Ammon's horn (tissue), 1 donor: ENCODE data around the gene DIS3L2.
"Not testable (repeated sequence)": the region's sequence is repeated elsewhere in the genome, so short reads cannot be mapped to it uniquely, and the experiment has no call there.

Source experiments
- DNase-seq: peaks from one replicate; pipeline ENCODE4 v3.0.0-alpha.2; 2016; ENCODE audit warnings: low spot score

DIS3L2 gene

GRCh38 chr2:232058063-232058877, 96.8 kb downstream of the DIS3L2 start:
- DNase-seq: no peak

GRCh38 chr2:232058931-232059330, 97.4 kb downstream of the DIS3L2 start:
- DNase-seq: no peak

GRCh38 chr2:232061265-232061664, 99.8 kb downstream of the DIS3L2 start:
- no peak for DNase-seq

- no peak for DNase-seq
These were observed 111.5 kb downstream of the DIS3L2 start for GRCh38 chr2:232073026-232073425.

DNA sequence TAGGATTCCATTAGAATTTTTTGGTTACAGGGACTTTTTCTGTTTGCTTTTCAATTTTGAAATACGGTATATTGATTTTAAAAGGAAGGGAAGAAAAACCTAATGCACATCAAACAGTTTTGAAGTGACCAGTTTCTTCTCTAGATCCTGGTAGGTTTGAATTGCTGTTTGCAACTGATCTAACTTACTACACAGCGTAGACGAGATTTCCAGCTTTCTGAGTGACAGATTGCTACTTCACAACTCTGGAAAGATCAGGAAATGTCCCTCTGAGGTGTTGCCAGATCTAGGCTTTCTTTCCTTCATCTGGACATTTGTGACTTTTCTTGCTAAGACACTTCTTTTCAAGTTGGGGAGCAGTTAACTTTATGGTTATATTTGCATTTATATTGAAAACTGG, 112.2 kb downstream of the DIS3L2 start:
- no peak for DNase-seq

GRCh38 chr2:232075080-232075479, 113.6 kb downstream of the DIS3L2 start:
- no peak for DNase-seq

DNA sequence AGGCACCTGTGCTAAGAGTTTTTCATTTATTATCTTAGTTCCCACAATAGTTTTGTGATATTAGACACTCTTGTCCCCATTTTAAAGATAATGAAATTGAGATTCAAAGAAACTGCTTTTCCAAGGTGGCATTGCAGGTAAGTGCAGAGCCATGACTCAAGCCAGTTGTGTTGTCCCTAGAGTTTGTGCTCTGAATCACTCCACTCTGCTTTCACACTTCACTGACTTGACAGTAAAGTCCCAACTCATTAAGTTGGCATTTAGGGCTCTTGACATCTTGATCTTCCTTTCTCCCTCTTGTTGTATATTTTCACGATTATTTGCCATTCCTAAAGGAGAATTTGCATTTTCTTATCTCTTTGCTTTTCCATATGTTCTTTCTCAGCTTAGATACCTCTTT, 114.3 kb downstream of the DIS3L2 start:
- no peak for DNase-seq

DNA sequence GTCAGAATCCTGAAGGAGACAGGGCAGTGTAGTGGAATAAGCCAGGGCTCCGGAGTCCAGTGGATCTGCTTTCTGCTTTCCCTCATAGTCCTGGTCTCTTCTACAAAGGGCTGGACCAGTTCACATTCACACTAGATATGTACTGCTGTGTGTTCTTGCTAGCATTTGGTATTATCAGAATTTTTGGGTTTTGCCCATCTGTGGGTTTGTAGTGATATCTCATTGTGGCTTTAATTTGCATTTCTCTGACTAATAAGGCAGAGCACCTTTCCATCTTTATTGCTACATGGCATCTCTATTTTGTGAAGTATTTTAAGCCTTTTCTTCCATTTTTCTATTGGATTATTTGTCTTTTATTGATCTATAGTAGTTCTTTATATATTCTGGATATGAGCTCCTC, 114.8 kb downstream of the DIS3L2 start:
- no peak for DNase-seq

GRCh38 chr2:232076736-232077135, 115.2 kb downstream of the DIS3L2 start:
- DNase-seq: peak; percentile 54

GRCh38 chr2:232085164-232085563, 123.7 kb downstream of the DIS3L2 start:
- peak; percentile 67 for DNase-seq

GRCh38 chr2:232085826-232086425, 124.4 kb downstream of the DIS3L2 start:
- DNase-seq: no peak

DNA sequence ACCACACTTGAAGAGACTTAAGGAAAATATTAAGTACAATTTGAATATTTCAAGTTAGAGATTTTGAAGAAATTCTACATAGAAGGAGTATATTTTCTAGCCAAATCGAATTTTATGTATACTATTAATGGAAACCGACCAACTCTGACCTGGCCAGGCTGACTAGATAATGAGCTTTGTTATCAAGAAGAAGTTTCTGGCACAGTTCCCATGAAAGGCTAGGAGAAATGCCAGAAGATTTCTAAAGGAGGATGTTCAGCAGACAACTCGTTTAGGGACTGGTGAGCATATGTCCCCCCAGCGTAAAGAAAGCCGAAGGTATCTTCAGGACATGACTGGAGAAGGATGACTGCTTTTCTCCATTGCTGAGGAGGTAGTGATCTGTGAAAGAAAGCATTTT, 127.3 kb downstream of the DIS3L2 start:
- no peak for DNase-seq

- no peak for DNase-seq
These were observed 132.7 kb downstream of the DIS3L2 start for GRCh38 chr2:232094201-232094600.

- DNase-seq: no peak
These were observed 133.4 kb downstream of the DIS3L2 start for GRCh38 chr2:232094883-232095282.

- DNase-seq: no peak
These were observed 135.7 kb downstream of the DIS3L2 start for GRCh38 chr2:232097260-232097659.

DNA sequence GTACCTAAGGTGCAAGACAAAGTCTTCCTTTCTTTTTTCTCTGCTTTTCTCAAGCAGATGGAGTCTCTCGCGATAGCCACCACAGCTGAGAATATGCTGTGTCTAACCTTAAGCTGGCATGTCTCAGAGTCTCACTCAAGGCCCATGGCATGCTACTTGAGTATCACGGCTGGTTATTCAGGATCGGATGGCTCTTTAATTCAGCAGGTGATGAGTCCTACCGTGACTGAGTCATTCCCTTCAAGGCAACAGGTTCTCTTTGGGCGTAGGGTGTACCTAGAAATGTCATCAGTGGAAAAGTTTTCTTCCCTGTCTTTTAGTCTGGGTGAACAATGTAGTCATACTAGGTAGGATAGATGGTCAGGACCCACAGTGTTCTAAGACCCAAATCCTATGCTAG, 136.2 kb downstream of the DIS3L2 start:
- DNase-seq: no peak

DNA sequence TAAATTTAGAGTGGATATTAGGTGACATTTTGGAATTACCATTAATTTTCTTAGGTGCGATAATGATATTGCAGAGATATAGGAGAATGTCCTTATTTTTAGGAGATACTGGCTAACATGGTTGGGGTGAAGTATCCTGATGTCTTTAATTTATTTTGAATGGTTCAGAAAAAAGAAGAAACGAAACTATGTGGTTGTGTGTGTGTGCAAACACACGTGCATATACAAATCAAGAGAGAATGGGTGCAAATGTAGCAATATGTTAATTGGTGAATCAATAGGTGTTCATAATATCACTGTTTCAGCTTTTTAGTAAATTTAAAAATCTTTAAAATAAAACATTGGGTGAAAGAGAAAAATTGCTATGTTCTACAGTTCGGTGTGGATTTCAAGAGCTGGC, 140.9 kb downstream of the DIS3L2 start:
- DNase-seq: no peak

- no peak for DNase-seq
These were observed 141.7 kb downstream of the DIS3L2 start for GRCh38 chr2:232103140-232103737.

GRCh38 chr2:232104076-232104646, 142.6 kb downstream of the DIS3L2 start:
- no peak for DNase-seq

DNA sequence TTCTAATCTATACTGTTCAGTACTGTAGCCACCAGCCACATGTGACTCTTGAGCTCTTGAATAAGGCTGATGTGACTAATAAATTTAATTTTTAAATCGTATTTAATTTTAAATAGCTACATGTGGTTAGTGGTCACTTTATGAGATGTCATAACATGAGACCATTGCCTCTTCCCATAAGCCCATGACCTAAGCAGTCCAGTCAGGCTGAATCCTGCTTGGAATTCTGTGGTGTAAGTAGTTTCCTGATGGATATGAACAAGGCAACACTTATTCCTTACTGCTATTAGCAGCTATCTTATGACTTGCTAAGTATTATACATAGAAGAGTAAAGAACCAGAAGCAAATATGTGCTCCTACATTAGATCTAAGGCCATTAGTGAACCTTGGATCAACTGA, 150.0 kb downstream of the DIS3L2 start:
- DNase-seq: no peak

- no peak for DNase-seq
These were observed 152.3 kb downstream of the DIS3L2 start for GRCh38 chr2:232113821-232114220.

DNA sequence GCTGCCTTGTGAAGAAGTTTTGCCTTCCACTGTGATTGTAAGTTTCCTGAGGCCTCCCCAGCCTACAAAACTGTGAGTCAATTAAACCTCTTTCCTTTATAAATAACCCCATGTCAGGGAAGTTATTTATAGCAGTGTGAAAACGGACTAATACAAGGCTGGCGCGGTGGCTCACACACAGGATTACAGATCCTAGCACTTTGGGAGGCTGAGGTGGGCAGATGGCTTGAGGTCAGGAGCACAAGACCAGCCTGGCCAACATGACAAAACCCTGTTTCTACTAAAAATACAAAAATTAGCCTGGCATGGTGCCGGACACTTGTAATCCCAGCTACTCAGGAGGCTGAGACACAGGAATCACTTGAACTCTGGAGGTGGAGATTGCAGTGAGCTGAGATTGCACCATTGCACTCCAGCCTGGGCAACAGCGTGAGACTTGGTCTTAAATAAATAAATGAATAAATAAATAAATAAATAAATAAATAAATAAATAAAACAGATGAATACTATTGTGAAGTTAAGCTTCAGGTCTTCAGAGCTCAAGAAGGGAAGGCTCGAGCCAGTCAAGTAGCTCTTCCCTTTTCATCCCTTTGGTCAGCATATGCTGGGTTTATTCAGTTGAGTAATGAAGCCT, 154.3 kb downstream of the DIS3L2 start:
- DNase-seq: not testable (repeated sequence)

- no peak for DNase-seq
These were observed 155.3 kb downstream of the DIS3L2 start for GRCh38 chr2:232116852-232117251.
